WTC11 (cell line): Measurements from ENCODE around the gene LENEP. TPM values are rescaled to one million over a fixed set of nuclear protein-coding genes. Genes with fewer than 3 reads are reported as not detected.

ENCODE experiments used
- ATAC-seq: fragments of 200-7000 bp; cut with Tn5 transposase; 2 replicates; pipeline ENCODE4 v1.10.0; 2021; ENCODE audit warnings: mild to moderate bottlenecking, moderate library complexity
- CTCF ChIA-PET: fragments of 300-600 bp; sonication (Branson Sonifier 250); formaldehyde crosslinking; loops from one replicate; lab custom pipeline; 2021; ENCODE audit warnings: antibody characterized with exemption; lab: Charles Lee
- POLR2A ChIA-PET: fragments of 350-600 bp; sonication (Branson Sonifier 250); formaldehyde crosslinking; loops from one replicate; lab custom pipeline; 2021; ENCODE audit warnings: antibody characterized with exemption; lab: Charles Lee
- DNase-seq: peaks from one replicate; pipeline ENCODE4 v3.0.0; 2021; ENCODE audit warnings: low spot score
- H3K27ac Mint-ChIP-seq: 2 replicates; pipeline ENCODE4 v1.8.0; 2021; ENCODE audit warnings: mixed read lengths
- H3K27me3 Mint-ChIP-seq: 2 replicates; pipeline ENCODE4 v1.8.0; 2021; ENCODE audit warnings: low read depth, mild to moderate bottlenecking, moderate library complexity, mixed read lengths
- H3K36me3 Mint-ChIP-seq: 2 replicates; pipeline ENCODE4 v1.8.0; 2021; ENCODE audit warnings: mixed read lengths
- H3K4me1 Mint-ChIP-seq: 2 replicates; pipeline ENCODE4 v1.8.0; 2022; ENCODE audit warnings: mixed read lengths
- H3K4me3 Mint-ChIP-seq: 2 replicates; pipeline ENCODE4 v1.8.0; 2021; ENCODE audit warnings: mild to moderate bottlenecking, moderate library complexity, mixed read lengths
- H3K9me3 Mint-ChIP-seq: 2 replicates; pipeline ENCODE4 v1.8.0; 2021; ENCODE audit warnings: mixed read lengths
- AFF4 ChIP-seq: sonication (generic); formaldehyde crosslinking; IDR thresholded peaks from 2 replicates; pipeline ENCODE4 v1.8.1; 2023; ENCODE audit warnings: mild to moderate bottlenecking, missing genetic modification reagents, borderline replicate concordance
- CBFB ChIP-seq: sonication (generic); formaldehyde crosslinking; IDR thresholded peaks from 2 replicates; pipeline ENCODE4 v1.8.1; 2022; ENCODE audit warnings: mild to moderate bottlenecking, low read depth, missing genetic modification reagents
- E2F1 ChIP-seq: sonication (generic); formaldehyde crosslinking; IDR thresholded peaks from 2 replicates; pipeline ENCODE4 v1.8.0; 2022; ENCODE audit warnings: mild to moderate bottlenecking, missing genetic modification reagents
- FOXK1 ChIP-seq: sonication (generic); formaldehyde crosslinking; IDR thresholded peaks from 2 replicates; pipeline ENCODE4 v1.8.0; 2022; ENCODE audit warnings: mild to moderate bottlenecking, moderate library complexity, missing genetic modification reagents
- GABPB1 ChIP-seq: sonication (generic); formaldehyde crosslinking; IDR thresholded peaks from 2 replicates; pipeline ENCODE4 v1.8.1; 2023; ENCODE audit warnings: mild to moderate bottlenecking, missing genetic modification reagents
- GRHL2 ChIP-seq: fragments of 250-450 bp; sonication (Bioruptor Pico); IDR thresholded peaks from 2 replicates; pipeline ENCODE4 v1.8.0; 2022; ENCODE audit warnings: mild to moderate bottlenecking, moderate library complexity; ENCODE audit not compliant: insufficient replicate concordance, severe bottlenecking
- GTF2I ChIP-seq: fragments of 250-450 bp; sonication (Bioruptor Pico); conservative IDR thresholded peaks from 2 replicates; pipeline ENCODE4 v1.4.0; 2021; ENCODE audit warnings: mild to moderate bottlenecking
- HMGA2 ChIP-seq: fragments of 250-450 bp; sonication (Bioruptor Pico); IDR thresholded peaks from 2 replicates; pipeline ENCODE4 v1.4.0; 2021; ENCODE audit warnings: mild to moderate bottlenecking, moderate library complexity
- JUN ChIP-seq: sonication (generic); formaldehyde crosslinking; IDR thresholded peaks from 2 replicates; pipeline ENCODE4 v1.8.0; 2023; ENCODE audit warnings: mild to moderate bottlenecking, missing genetic modification reagents
- KAT7 ChIP-seq: sonication (generic); formaldehyde crosslinking; IDR thresholded peaks from 2 replicates; pipeline ENCODE4 v1.8.1; 2023; ENCODE audit warnings: missing genetic modification reagents, mild to moderate bottlenecking, borderline replicate concordance
- NFE2L1 ChIP-seq: sonication (generic); formaldehyde crosslinking; IDR thresholded peaks from 2 replicates; pipeline ENCODE4 v1.8.1; 2023; ENCODE audit warnings: missing genetic modification reagents
- NFYB ChIP-seq: sonication (generic); formaldehyde crosslinking; conservative IDR thresholded peaks from 2 replicates; pipeline ENCODE4 v1.8.0; 2022; ENCODE audit warnings: low read depth, missing genetic modification reagents
- SP1 ChIP-seq: sonication (generic); formaldehyde crosslinking; conservative IDR thresholded peaks from 2 replicates; pipeline ENCODE4 v1.8.1; 2022; ENCODE audit warnings: missing genetic modification reagents
- STAT6 ChIP-seq: sonication (generic); formaldehyde crosslinking; conservative IDR thresholded peaks from 2 replicates; pipeline ENCODE4 v1.8.1; 2023; ENCODE audit warnings: mild to moderate bottlenecking, low read depth, missing genetic modification reagents, moderate library complexity
- TEAD1 ChIP-seq: sonication (generic); formaldehyde crosslinking; IDR thresholded peaks from 2 replicates; pipeline ENCODE4 v1.8.0; 2022; ENCODE audit warnings: mild to moderate bottlenecking, missing genetic modification reagents
- TEAD4 ChIP-seq: sonication (generic); formaldehyde crosslinking; IDR thresholded peaks from 2 replicates; pipeline ENCODE4 v1.8.0; 2022; ENCODE audit warnings: mild to moderate bottlenecking, missing genetic modification reagents
- ZNF219 ChIP-seq: sonication (generic); formaldehyde crosslinking; IDR thresholded peaks from 2 replicates; pipeline ENCODE4 v1.8.0; 2023; ENCODE audit warnings: missing genetic modification reagents, mild to moderate bottlenecking, borderline replicate concordance
- ZNF232 ChIP-seq: sonication (generic); formaldehyde crosslinking; IDR thresholded peaks from 2 replicates; pipeline ENCODE4 v1.8.0; 2022; ENCODE audit warnings: mild to moderate bottlenecking, missing genetic modification reagents
- ZNF396 ChIP-seq: fragments of 250-450 bp; sonication (Bioruptor Pico); IDR thresholded peaks from 2 replicates; pipeline ENCODE4 v1.8.0; 2021; ENCODE audit warnings: mild to moderate bottlenecking, moderate library complexity, borderline replicate concordance
- total RNA-seq: library from RNA; stranded (reverse); gene quantifications from 3 replicates; pipeline ENCODE4 v1.2.3, GENCODE V29; 2021
- TF ChIP-seq, protein P1 (sequence below): fragments of 250-450 bp; sonication (Bioruptor Pico); IDR thresholded peaks from 2 replicates; pipeline ENCODE4 v2.1.2; 2022; ENCODE audit warnings: mild to moderate bottlenecking, moderate library complexity
- TF ChIP-seq, protein P2 (sequence below): sonication (generic); formaldehyde crosslinking; IDR thresholded peaks from 2 replicates; pipeline ENCODE4 v1.8.1; 2023; ENCODE audit warnings: mild to moderate bottlenecking, moderate library complexity, missing genetic modification reagents
- TF ChIP-seq, protein P3 (sequence below): fragments of 250-450 bp; sonication (Bioruptor Pico); IDR thresholded peaks from 2 replicates; pipeline ENCODE4 v1.9.0; 2021; ENCODE audit warnings: mild to moderate bottlenecking

LENEP gene
- total RNA-seq, 1 experiment from 2014 or later: 1.2 TPM

- POLR2A ChIA-PET: interaction anchor here (0.8 to 13.0 kb wide), 7 partner anchors 15 to 39 kb away, joined by 3 to 176 read pairs (median 21); partner anchors contain the start of genes CKS1B, FLAD1, PYGO2 and SHC1
- TF ChIP-seq SP1 (CRISPR knock-in tag) (peak; percentile 82), STAT6 (CRISPR knock-in tag) (no peak), CBFB (CRISPR knock-in tag) (no peak), AFF4 (no peak), ZNF396 (CRISPR knock-in tag) (no peak), ZNF232 (CRISPR knock-in tag) (0 out of 2 replicates have a peak, but pooled peaks have one; percentile 29), HMGA2 (CRISPR knock-in tag) (0 out of 2 replicates have a peak, but pooled peaks have one; percentile 14), KAT7 (no peak), NFYB (CRISPR knock-in tag) (no peak), GABPB1 (CRISPR knock-in tag) (peak; percentile 22; the same call in 1 of the 2 replicates), E2F1 (CRISPR knock-in tag) (no peak), GRHL2 (no peak), TEAD4 (peak; percentile 55; the same call in 1 of the 2 replicates), NFE2L1 (CRISPR knock-in tag) (peak; percentile 13; the same call in 1 of the 2 replicates), ZNF219 (CRISPR knock-in tag) (no peak), GTF2I (no peak), TEAD1 (CRISPR knock-in tag) (0 out of 2 replicates have a peak, but pooled peaks have one; percentile 38), JUN (CRISPR knock-in tag) (no peak), FOXK1 (CRISPR knock-in tag) (0 out of 2 replicates have a peak, but pooled peaks have one; percentile 13)
- TF ChIP-seq, protein P1, sequence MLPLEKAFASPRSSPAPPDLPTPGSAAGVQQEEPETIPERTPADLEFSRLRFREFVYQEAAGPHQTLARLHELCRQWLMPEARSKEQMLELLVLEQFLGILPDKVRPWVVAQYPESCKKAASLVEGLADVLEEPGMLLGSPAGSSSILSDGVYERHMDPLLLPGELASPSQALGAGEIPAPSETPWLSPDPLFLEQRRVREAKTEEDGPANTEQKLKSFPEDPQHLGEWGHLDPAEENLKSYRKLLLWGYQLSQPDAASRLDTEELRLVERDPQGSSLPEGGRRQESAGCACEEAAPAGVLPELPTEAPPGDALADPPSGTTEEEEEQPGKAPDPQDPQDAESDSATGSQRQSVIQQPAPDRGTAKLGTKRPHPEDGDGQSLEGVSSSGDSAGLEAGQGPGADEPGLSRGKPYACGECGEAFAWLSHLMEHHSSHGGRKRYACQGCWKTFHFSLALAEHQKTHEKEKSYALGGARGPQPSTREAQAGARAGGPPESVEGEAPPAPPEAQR (CRISPR knock-in tag): no peak
- TF ChIP-seq, protein P2, sequence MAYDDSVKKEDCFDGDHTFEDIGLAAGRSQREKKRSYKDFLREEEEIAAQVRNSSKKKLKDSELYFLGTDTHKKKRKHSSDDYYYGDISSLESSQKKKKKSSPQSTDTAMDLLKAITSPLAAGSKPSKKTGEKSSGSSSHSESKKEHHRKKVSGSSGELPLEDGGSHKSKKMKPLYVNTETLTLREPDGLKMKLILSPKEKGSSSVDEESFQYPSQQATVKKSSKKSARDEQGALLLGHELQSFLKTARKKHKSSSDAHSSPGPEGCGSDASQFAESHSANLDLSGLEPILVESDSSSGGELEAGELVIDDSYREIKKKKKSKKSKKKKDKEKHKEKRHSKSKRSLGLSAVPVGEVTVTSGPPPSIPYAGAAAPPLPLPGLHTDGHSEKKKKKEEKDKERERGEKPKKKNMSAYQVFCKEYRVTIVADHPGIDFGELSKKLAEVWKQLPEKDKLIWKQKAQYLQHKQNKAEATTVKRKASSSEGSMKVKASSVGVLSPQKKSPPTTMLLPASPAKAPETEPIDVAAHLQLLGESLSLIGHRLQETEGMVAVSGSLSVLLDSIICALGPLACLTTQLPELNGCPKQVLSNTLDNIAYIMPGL: no peak; the same call in 1 of the 2 replicates
- TF ChIP-seq, protein P3, sequence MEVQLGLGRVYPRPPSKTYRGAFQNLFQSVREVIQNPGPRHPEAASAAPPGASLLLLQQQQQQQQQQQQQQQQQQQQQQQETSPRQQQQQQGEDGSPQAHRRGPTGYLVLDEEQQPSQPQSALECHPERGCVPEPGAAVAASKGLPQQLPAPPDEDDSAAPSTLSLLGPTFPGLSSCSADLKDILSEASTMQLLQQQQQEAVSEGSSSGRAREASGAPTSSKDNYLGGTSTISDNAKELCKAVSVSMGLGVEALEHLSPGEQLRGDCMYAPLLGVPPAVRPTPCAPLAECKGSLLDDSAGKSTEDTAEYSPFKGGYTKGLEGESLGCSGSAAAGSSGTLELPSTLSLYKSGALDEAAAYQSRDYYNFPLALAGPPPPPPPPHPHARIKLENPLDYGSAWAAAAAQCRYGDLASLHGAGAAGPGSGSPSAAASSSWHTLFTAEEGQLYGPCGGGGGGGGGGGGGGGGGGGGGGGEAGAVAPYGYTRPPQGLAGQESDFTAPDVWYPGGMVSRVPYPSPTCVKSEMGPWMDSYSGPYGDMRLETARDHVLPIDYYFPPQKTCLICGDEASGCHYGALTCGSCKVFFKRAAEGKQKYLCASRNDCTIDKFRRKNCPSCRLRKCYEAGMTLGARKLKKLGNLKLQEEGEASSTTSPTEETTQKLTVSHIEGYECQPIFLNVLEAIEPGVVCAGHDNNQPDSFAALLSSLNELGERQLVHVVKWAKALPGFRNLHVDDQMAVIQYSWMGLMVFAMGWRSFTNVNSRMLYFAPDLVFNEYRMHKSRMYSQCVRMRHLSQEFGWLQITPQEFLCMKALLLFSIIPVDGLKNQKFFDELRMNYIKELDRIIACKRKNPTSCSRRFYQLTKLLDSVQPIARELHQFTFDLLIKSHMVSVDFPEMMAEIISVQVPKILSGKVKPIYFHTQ (CRISPR knock-in tag): no peak
Observed at GRCh38 chr1:155000726-155001424, 7.5 kb downstream of the LENEP start.

More at GRCh38 chr1:155000726-155001424, 7.5 kb downstream of the LENEP start:
- Mint-ChIP-seq H3K4me1 (peaks cover 31% of the 10 kb centered on the region), H3K9me3 (no peaks in the 10 kb centered on the region), H3K4me3 (peak overlapping the region; percentile 88), H3K27ac (peak overlapping the region; percentile 63; the same call in 1 of the 2 replicates), H3K27me3 (no peaks in the 10 kb centered on the region; the same call in 1 of the 2 replicates), H3K36me3 (no peaks in the 10 kb centered on the region)
- peak; percentile 93 for DNase-seq
- ATAC-seq: peak; percentile 54
- CTCF ChIA-PET: interaction anchor here (0.6 to 10.3 kb wide), 23 partner anchors 8 to 172 kb away, joined by 3 to 176 read pairs (median 10); partner anchors contain the start of genes ADAM15, FLAD1, KRTCAP2 and LENEP
